Tibial nerve (tissue), 4 donors: Measurements from ENCODE around the gene LONP2. TPM values are rescaled to one million over a fixed set of nuclear protein-coding genes. Genes with fewer than 3 reads are reported as not detected.
A peak's percentile ranks its signal among the peaks of the same experiment; 100 is the strongest.
"Not testable (repeated sequence)": the region's sequence is repeated elsewhere in the genome, so short reads cannot be mapped to it uniquely, and the experiment has no call there.

Experiments used
- DNase-seq, 2 donors: peaks; one replicate each; pipeline ENCODE4 v3.0.0-alpha.2; 2019; ENCODE audit warnings: low spot score in 2 of 2
- H3K27ac ChIP-seq, 4 donors: fragments of 200-600 bp; sonication (generic) in 3 of 4; one replicate each; pipeline ENCODE4 v1.5.1; 2017 to 2019; ENCODE audit warnings: mild to moderate bottlenecking in 1 of 4
- H3K27me3 ChIP-seq, 2 donors: fragments of 200-600 bp; sonication (generic) in 1 of 2; one replicate each; pipeline versions ENCODE4 v1.5.1 to v1.6.0; 2017 to 2019
- H3K36me3 ChIP-seq, 3 donors: fragments of 200-600 bp; sonication (generic); one replicate each; pipeline ENCODE4 v1.5.1; 2018 to 2019
- H3K4me1 ChIP-seq, 4 donors: fragments of 200-600 bp; sonication (generic) in 3 of 4; one replicate each; pipeline ENCODE4 v1.5.1; 2017 to 2019
- H3K4me3 ChIP-seq, 4 donors: fragments of 200-600 bp; sonication (generic) in 3 of 4; one replicate each; pipeline ENCODE4 v1.5.1; 2017 to 2019; ENCODE audit warnings: mild to moderate bottlenecking in 1 of 4, moderate library complexity in 1 of 4
- H3K9me3 ChIP-seq, 4 donors: fragments of 200-600 bp; sonication (generic) in 3 of 4; one replicate each; pipeline ENCODE4 v1.5.1; 2017 to 2019
- EP300 ChIP-seq, 2 donors: sonication (generic); formaldehyde crosslinking; IDR thresholded peaks; one replicate each; pipeline ENCODE4 v1.6.1; 2017; ENCODE audit warnings: antibody characterized with exemption in 2 of 2, mild to moderate bottlenecking in 1 of 2
- POLR2A ChIP-seq, 2 donors: fragments of 450-650 bp; IDR thresholded peaks; one replicate each; pipeline ENCODE4 v1.6.1; 2017; ENCODE audit warnings: antibody characterized with exemption in 2 of 2, mild to moderate bottlenecking in 2 of 2, moderate library complexity in 2 of 2
- WGBS, 2 donors: methylation state at CpG; one replicate each; pipeline ENCODE4 v1.1.5; 2018; 5-methylcytosine and 5-hydroxymethylcytosine counted together
- total RNA-seq, 4 donors: library from RNA; depleted of rRNA; stranded (reverse); fragments of >200 nt; gene quantifications; one replicate each; pipeline ENCODE4 v1.1.0, GENCODE V29; 2016
- TF ChIP-seq, protein P1 (sequence below), 5 experiments: fragments of 200-600 bp in 3 of 5; fragments of 450-650 bp in 2 of 5; sonication (generic) in 3 of 5; IDR thresholded peaks; one replicate each; pipeline ENCODE4 v1.5.1; 2016 to 2019; ENCODE audit warnings: antibody characterized with exemption in 5 of 5, mild to moderate bottlenecking in 3 of 5, moderate library complexity in 2 of 5

Gene LONP2
- total RNA-seq, 4 donors from 2014 or later = 36.2 to 50.3 (median 48.3) TPM

DNA sequence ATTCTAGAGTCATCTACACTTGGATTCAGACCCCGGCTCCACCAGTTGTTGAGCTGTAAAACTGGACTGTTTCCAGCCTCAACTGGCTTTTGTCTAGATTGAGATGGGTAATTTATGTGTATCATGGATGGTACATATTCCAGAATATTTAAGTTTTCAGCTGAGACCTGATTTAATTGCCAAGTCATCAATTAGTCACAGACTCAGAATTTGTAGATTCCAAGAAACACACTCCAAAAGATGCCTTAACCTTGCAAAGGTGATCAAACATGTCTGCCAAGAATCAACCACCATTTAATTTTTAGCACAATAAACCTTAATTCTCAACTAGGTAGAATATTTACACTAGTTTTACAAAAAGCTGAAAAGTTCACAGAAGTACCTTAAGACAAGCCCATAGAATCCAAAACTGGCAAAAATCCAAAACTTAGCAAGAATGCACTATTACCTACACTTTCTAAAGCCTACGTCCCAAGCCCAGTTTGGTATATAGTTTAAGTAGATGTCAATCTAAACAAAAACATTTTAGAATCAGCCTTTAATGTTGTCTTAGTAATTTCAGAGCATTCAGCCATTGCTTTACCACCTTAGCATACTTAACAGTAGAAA is 123.4 kb downstream of the LONP2 start:
- no peak for DNase-seq
- TF ChIP-seq EP300 (IDR thresholded peaks at IDR 0.05) = no peak
- TF ChIP-seq, protein P1, sequence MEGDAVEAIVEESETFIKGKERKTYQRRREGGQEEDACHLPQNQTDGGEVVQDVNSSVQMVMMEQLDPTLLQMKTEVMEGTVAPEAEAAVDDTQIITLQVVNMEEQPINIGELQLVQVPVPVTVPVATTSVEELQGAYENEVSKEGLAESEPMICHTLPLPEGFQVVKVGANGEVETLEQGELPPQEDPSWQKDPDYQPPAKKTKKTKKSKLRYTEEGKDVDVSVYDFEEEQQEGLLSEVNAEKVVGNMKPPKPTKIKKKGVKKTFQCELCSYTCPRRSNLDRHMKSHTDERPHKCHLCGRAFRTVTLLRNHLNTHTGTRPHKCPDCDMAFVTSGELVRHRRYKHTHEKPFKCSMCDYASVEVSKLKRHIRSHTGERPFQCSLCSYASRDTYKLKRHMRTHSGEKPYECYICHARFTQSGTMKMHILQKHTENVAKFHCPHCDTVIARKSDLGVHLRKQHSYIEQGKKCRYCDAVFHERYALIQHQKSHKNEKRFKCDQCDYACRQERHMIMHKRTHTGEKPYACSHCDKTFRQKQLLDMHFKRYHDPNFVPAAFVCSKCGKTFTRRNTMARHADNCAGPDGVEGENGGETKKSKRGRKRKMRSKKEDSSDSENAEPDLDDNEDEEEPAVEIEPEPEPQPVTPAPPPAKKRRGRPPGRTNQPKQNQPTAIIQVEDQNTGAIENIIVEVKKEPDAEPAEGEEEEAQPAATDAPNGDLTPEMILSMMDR (IDR thresholded peaks at IDR 0.05) = no peak
- TF ChIP-seq POLR2A (IDR thresholded peaks at IDR 0.05) = no peak
- no peaks in the 10 kb centered on the region for H3K9me3 ChIP-seq
- H3K4me3 ChIP-seq = no peak overlapping the region
- H3K27ac ChIP-seq = peak overlapping the region in 1 of 4 donors; percentile 92
- H3K36me3 ChIP-seq = no peaks in the 10 kb centered on the region
- H3K27me3 ChIP-seq = no peaks in the 10 kb centered on the region
- peaks cover 0 to 72% (median 38%) of the 10 kb centered on the region in 4 donors for H3K4me1 ChIP-seq
- WGBS, 2 donors = 45 to 58% methylated on average over 2 of the region's 2 CpGs

DNA sequence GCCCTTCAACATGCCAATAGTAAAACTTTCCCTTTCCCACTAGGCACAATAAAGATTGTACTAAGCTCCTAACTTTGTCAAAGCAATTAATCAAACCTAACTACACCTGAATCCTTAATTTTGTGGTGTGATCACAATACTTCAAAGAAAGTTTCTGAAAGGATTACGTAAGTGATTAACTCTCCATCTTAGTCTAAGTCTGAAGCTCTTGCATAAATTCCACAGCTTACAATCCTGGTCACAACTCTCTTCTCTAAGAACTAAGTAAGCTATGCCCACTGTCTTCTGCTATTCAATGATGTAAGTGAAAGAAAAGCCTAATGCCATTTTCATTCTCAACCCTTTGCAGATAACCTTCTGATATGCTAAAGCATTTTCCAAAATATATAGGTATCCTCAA is 125.7 kb downstream of the LONP2 start:
- Histone ChIP-seq H3K9me3 (no peaks in the 10 kb centered on the region), H3K36me3 (no peaks in the 10 kb centered on the region), H3K27me3 (no peaks in the 10 kb centered on the region), H3K4me3 (no peak overlapping the region), H3K27ac (no peak overlapping the region), H3K4me1 (peaks cover 0 to 87% (median 52%) of the 10 kb centered on the region in 4 donors)
- no peak for DNase-seq
- TF ChIP-seq EP300 (IDR thresholded peaks at IDR 0.05) (no peak), POLR2A (IDR thresholded peaks at IDR 0.05) (no peak)
- TF ChIP-seq, protein P1 (IDR thresholded peaks at IDR 0.05) = no peak
- WGBS, 2 donors = 74 to 89% methylated on average over 1 of the region's 1 CpG

DNA sequence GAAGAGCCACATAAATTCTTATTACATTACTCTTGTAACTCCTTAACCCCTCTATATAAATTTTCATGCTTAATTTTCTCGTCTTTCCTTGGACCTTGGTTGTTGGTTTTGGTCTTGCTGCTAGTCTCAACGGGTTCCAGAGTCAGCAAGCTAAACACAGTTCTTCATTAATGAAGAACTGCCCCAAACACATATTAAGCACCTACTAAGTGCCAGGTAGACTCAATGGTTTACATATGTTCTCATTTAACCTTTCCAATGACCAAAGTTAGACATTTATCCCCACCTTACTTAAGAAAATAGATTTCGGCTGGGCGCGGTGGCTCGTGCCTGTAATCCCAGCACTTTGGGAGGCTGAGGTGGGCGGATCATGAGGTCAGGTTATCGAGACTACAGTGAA is 126.1 kb downstream of the LONP2 start:
- no peak for TF ChIP-seq POLR2A (IDR thresholded peaks at IDR 0.05)
- TF ChIP-seq, protein P1 (IDR thresholded peaks at IDR 0.05) = no peak
- TF ChIP-seq EP300 (IDR thresholded peaks at IDR 0.05) = no peak
- no peaks in the 10 kb centered on the region for H3K9me3 ChIP-seq
- no peaks in the 10 kb centered on the region for H3K36me3 ChIP-seq
- no peak overlapping the region for H3K4me3 ChIP-seq
- H3K4me1 ChIP-seq = peaks cover 0 to 87% (median 51%) of the 10 kb centered on the region in 4 donors
- no peaks in the 10 kb centered on the region for H3K27me3 ChIP-seq
- WGBS, 2 donors = 94 to 96% methylated on average over 8 of the region's 8 CpGs
- no peak for DNase-seq
- no peak overlapping the region for H3K27ac ChIP-seq

DNA sequence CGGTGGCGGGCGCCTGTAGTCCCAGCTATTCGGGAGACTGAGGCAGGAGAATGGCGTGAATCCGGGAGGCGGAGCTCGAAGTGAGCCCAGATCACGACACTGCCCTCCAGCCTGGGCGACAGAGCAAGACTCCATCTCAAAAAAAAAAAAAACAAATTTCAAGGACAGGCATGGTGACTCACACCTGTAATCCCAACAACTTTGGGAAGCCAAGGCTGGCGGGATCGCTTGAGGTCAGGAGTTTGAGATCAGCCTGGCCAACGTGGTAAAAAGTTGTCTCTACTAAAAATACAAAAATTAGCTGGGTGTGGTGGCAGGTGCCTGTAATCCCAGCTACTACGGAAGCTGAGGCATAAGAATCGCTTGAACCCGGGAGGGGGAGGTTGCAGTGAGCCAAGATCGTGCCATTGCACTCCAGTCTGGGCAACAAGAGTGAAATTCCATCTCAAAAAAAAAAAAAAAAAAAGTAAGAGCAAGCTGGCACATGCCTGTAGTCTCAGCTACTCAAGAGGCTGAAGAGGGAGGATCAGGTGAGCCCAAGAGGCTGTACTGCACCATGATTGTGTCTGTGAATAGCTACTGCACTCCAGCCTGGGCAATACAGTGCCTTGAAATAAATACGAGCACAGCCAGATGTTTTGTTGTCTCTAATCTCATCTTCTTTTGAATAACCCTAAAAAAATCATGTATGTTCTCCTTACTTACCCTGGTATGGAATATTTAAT is 126.7 kb downstream of the LONP2 start:
- 89 to 92% methylated on average over 18 of the region's 18 CpGs for WGBS, 2 donors
- H3K4me1 ChIP-seq = peaks cover 0 to 89% (median 50%) of the 10 kb centered on the region in 4 donors

DNA sequence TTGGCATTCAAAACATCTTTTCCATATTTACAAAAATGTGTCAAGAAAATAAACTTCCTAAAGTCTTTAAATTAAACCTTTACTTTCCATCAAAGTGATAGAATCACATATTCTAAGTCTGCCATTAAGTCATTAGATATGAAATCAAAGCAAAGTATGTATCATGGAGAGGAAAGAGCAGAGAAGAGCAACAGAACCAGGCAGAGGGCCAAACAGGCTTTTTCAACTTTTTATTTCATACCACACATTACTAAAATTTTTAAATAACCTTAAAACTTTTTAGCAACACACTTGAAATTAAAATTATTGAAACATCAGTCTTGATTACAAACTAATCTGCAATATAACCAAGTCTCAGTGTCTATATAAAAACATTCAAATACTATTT is 127.3 kb downstream of the LONP2 start:
- DNase-seq = no peak
- peaks cover 0 to 93% (median 52%) of the 10 kb centered on the region in 4 donors for H3K4me1 ChIP-seq
- TF ChIP-seq POLR2A (IDR thresholded peaks at IDR 0.05) (no peak), EP300 (IDR thresholded peaks at IDR 0.05) (no peak)
- TF ChIP-seq, protein P1 (IDR thresholded peaks at IDR 0.05) = no peak

More for the DNA sequence above, 126.7 kb downstream of the LONP2 start:
- not testable (repeated sequence) for H3K36me3 ChIP-seq, H3K27ac ChIP-seq, DNase-seq, H3K27me3 ChIP-seq, H3K4me3 ChIP-seq, H3K9me3 ChIP-seq

More for the DNA sequence above, 127.3 kb downstream of the LONP2 start:
- H3K4me3 ChIP-seq = no peak overlapping the region
- H3K27ac ChIP-seq = no peak overlapping the region
- no peaks in the 10 kb centered on the region for H3K36me3 ChIP-seq
- no peaks in the 10 kb centered on the region for H3K9me3 ChIP-seq
- H3K27me3 ChIP-seq = no peaks in the 10 kb centered on the region
